ENCODE measurements around the gene HABP4. TPM values are rescaled to one million over a fixed set of nuclear protein-coding genes. Genes with fewer than 3 reads are reported as not detected.

The HABP4 gene
- total RNA-seq, 3 donors from 2014 or later (not counting 1 experiment from before 2014, with no cell fraction given), result 3.0 to 3.9 (median 3.6) TPM

DNA sequence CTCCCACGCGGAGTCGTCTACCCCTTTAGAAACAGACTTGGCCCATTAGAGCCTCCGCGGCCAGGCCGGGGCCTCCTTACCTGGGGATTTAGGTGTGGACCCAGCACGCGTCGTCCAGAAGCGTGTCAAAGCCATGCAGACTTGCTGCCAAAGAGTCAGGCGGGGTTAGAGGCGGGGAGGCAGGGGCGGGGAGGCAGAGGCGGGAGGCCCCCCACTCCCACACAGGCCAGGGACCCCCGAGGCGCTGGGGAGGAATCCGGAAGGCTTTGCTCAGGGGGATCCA lies 47.1 kb downstream of the HABP4 start:
- Histone ChIP-seq H3K27me3 (ENCODE audit: control insufficient read depth, insufficient read depth, low read length) (no peaks in the 10 kb centered on the region), H3K9me3 (ENCODE audit: control insufficient read depth, insufficient read depth, low read length) (no peaks in the 10 kb centered on the region), H3K27ac (ENCODE audit: low read length) (no peak overlapping the region), H3K4me3 (ENCODE audit: low read length) (no peak overlapping the region), H3K4me1 (ENCODE audit: control insufficient read depth, insufficient read depth, low read length) (no peaks in the 10 kb centered on the region), H3K36me3 (ENCODE audit: control insufficient read depth, insufficient read depth, low read length) (no peaks in the 10 kb centered on the region)
- Mint-ChIP-seq H3K9me3 (no peaks in the 10 kb centered on the region), H3K27ac (no peak overlapping the region), H3K4me3 (no peak overlapping the region), H3K36me3 (no peaks in the 10 kb centered on the region), H3K4me1 (no peaks in the 10 kb centered on the region), H3K27me3 (ENCODE audit: low read depth in 2 of 2) (no peaks in the 10 kb centered on the region)
- WGBS (ENCODE audit: insufficient coverage), result 98% methylated on average over 17 of the region's 17 CpGs
- no peak for DNase-seq
- no peak for ATAC-seq
- intact Hi-C loops (cut with micrococcal nuclease), result no loop called here
- TF ChIP-seq, protein P1, sequence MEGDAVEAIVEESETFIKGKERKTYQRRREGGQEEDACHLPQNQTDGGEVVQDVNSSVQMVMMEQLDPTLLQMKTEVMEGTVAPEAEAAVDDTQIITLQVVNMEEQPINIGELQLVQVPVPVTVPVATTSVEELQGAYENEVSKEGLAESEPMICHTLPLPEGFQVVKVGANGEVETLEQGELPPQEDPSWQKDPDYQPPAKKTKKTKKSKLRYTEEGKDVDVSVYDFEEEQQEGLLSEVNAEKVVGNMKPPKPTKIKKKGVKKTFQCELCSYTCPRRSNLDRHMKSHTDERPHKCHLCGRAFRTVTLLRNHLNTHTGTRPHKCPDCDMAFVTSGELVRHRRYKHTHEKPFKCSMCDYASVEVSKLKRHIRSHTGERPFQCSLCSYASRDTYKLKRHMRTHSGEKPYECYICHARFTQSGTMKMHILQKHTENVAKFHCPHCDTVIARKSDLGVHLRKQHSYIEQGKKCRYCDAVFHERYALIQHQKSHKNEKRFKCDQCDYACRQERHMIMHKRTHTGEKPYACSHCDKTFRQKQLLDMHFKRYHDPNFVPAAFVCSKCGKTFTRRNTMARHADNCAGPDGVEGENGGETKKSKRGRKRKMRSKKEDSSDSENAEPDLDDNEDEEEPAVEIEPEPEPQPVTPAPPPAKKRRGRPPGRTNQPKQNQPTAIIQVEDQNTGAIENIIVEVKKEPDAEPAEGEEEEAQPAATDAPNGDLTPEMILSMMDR (IDR thresholded peaks at IDR 0.05), result no peak

DNA sequence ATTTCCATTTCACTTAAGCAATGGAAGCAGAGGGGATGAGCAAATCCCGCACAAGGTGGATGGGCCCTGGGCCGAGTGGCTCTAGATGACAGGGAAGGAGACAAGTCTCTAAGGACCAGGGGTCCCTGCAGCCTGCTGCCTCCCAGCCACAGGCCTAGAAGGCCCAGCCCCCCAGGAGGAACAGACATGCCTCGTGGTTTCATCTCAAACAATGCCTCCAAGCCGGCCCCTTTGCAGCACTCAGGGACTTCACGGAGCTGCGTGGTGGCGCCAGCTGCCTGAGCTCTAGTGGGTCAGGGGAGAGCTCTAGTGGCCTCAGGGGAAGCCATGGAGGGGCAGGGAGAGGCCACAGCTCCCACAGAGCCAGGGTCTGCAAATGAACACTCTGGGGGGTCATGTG lies 48.8 kb downstream of the HABP4 start:
- no peak overlapping the region for H3K4me3 ChIP-seq (ENCODE audit: low read length)
- Mint-ChIP-seq H3K4me3 (no peak overlapping the region), H3K27me3 (ENCODE audit: low read depth in 2 of 2) (peaks cover 3 to 10% of the 10 kb centered on the region in 2 donors), H3K4me1 (no peaks in the 10 kb centered on the region), H3K27ac (no peak overlapping the region), H3K36me3 (no peaks in the 10 kb centered on the region), H3K9me3 (no peaks in the 10 kb centered on the region)
- H3K4me1 ChIP-seq (ENCODE audit: control insufficient read depth, insufficient read depth, low read length), result no peaks in the 10 kb centered on the region
- no peak for DNase-seq
- H3K36me3 ChIP-seq (ENCODE audit: control insufficient read depth, insufficient read depth, low read length), result no peaks in the 10 kb centered on the region
- intact Hi-C loops (cut with micrococcal nuclease), result no loop called here
- H3K27ac ChIP-seq (ENCODE audit: low read length), result no peak overlapping the region
- H3K9me3 ChIP-seq (ENCODE audit: control insufficient read depth, insufficient read depth, low read length), result no peaks in the 10 kb centered on the region
- no peaks in the 10 kb centered on the region for H3K27me3 ChIP-seq (ENCODE audit: control insufficient read depth, insufficient read depth, low read length)
- TF ChIP-seq, protein P1 (IDR thresholded peaks at IDR 0.05), result no peak
- ATAC-seq, result no peak
- WGBS (ENCODE audit: insufficient coverage), result 69% methylated on average over 7 of the region's 7 CpGs

DNA sequence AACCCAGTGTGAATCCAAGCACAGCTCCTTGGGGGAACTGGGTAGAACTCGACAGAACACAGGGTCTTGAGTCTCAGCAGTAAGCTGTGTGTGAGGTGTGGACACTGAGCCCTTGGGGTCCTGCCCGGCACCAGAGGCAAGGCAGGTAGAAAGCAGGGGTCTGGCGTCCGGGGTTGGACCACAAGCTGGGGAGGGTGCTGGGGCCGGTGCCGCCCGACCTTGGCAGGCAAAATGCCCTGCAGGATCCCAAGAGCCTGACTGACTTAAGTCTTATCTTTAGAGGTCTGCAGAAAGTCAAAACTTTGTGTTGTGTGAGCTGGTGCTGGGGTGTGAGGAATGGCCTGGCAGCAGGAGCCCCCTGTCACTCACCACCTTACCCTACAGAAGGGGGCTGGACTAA lies 49.3 kb downstream of the HABP4 start:
- no peak overlapping the region for H3K27ac Mint-ChIP-seq
- TF ChIP-seq, protein P1 (IDR thresholded peaks at IDR 0.05), result no peak
- H3K27me3 Mint-ChIP-seq (ENCODE audit: low read depth in 2 of 2), result peaks cover 4 to 11% of the 10 kb centered on the region in 2 donors

More for the DNA sequence above, 49.3 kb downstream of the HABP4 start:
- Histone ChIP-seq H3K36me3 (ENCODE audit: control insufficient read depth, insufficient read depth, low read length) (no peaks in the 10 kb centered on the region), H3K27ac (ENCODE audit: low read length) (no peak overlapping the region), H3K4me1 (ENCODE audit: control insufficient read depth, insufficient read depth, low read length) (no peaks in the 10 kb centered on the region), H3K27me3 (ENCODE audit: control insufficient read depth, insufficient read depth, low read length) (no peaks in the 10 kb centered on the region), H3K4me3 (ENCODE audit: low read length) (no peak overlapping the region), H3K9me3 (ENCODE audit: control insufficient read depth, insufficient read depth, low read length) (no peaks in the 10 kb centered on the region)
- DNase-seq, result no peak
- 92% methylated on average over 7 of the region's 7 CpGs for WGBS (ENCODE audit: insufficient coverage)
- H3K4me3 Mint-ChIP-seq, result no peak overlapping the region
- H3K4me1 Mint-ChIP-seq, result no peaks in the 10 kb centered on the region
- no peaks in the 10 kb centered on the region for H3K9me3 Mint-ChIP-seq
- H3K36me3 Mint-ChIP-seq, result no peaks in the 10 kb centered on the region
- intact Hi-C loops (cut with micrococcal nuclease), result no loop called here
- no peak for ATAC-seq
